NCI-H524 (cell line): ENCODE measurements around the gene SLC9A9.
A peak's percentile ranks its signal among the peaks of the same experiment; 100 is the strongest.

Experiments
- DNase-seq, 2 experiments: peaks; one replicate each; lab custom pipeline; 2025; lab: John Stamatoyannopoulos, UW

Gene SLC9A9

GRCh38 chr3:143843587-143843986, 4.7 kb downstream of the SLC9A9 start:
- peak; percentile 86 to 90 for DNase-seq

DNA sequence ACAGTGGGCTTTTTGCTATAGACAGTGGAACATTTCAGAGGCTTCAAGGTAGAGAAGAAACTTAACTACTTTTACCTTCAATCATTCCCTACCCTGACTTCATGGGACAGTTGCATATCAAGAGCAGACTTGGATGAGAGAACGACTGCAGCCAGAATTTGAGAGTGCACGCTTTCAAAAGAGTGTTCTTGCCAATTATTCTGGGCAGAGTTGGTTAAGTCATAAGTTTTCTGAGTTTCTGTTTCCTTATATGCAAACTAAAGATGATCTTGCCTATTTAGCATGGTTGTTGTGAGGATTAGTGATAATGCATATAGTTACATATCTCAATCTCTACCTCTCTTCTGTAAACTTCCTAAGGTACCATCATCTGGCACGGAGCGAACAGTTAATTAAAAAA, 7.6 kb downstream of the SLC9A9 start:
- no peak for DNase-seq

- no peak for DNase-seq
Observed at GRCh38 chr3:143839980-143840379, 8.3 kb downstream of the SLC9A9 start.

GRCh38 chr3:143837076-143837475, 11.2 kb downstream of the SLC9A9 start:
- no peak for DNase-seq

GRCh38 chr3:143835312-143835711, 13.0 kb downstream of the SLC9A9 start:
- no peak for DNase-seq

DNA sequence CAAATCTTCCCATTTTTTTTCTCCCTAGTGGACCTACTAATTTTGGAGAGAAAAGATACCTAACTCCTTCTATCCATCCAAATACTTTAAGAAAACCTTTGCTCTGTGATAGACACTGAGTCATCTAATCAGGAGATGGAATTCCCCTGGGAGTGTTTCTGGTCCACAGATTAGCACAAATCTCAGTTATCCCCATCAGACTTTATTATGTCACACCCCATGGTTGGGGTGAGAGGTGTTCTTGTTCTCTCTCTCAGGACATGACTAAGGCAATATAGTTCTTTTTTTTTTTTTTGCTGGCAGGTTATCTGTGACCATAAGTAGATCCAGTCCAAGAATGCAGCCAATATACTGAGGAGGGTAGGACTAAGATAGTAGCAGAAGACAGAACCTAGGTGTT, 15.8 kb downstream of the SLC9A9 start:
- DNase-seq, result no peak

DNA sequence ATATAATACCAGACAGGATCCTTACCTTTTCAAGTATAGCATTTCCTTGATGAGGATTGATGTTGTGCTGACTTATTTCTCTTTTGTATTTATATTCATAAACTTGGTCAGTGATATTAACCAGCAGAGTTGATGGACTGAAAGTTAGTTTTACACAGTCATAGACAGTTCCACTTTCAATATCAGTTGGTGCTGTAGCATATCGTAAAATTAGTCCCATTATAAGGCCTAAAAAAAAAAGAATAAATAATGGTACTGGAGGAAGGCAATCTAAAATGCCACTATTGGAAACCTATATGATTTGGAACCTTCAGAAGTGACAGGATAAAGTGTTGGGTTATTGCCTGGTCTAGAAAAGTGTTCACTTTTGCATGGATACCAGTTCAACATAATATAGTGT, 16.3 kb downstream of the SLC9A9 start:
- DNase-seq, result no peak

GRCh38 chr3:143831208-143831607, 17.1 kb downstream of the SLC9A9 start:
- no peak for DNase-seq

- DNase-seq, result no peak
Observed at GRCh38 chr3:143830786-143831185, 17.5 kb downstream of the SLC9A9 start.

DNA sequence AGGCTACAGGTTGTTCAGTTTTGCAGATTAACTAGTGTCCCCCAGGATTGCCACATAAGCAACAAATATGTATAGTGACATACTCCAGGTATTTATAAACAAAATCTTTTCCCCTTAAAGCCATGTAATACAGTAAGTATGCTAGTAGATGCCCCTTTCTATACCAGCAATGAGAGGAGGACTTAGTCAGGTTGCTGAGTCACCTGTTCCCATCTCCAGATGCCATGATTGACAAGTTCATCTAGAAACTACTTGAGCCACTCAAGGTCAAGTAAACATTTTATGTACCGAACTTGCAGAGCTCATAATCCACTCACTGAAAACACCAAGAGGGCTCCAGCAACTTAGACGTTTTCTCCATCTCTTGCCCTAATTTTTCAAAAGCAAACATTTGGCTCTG, 18.2 kb downstream of the SLC9A9 start:
- DNase-seq, result no peak

DNA sequence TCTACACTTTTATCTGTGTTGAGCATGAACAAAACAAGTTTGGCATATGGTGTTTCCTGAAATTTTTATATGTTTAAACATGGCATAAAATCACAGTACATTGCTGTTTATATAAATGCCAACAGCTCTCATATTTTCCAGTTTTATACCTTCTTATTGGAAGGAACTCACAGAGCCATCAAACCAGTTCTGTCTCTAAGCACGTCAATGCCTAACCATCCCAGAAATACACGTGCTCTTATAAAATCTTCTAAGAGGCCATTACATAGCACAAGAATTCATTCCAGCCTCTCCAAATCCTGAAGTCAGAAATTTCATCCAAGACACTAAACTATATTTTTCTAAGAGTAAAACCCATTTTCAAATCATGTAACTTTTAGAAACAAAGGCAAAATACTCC, 20.8 kb downstream of the SLC9A9 start:
- no peak for DNase-seq

GRCh38 chr3:143826296-143826695, 22.0 kb downstream of the SLC9A9 start:
- DNase-seq, result no peak

GRCh38 chr3:143825513-143825912, 22.8 kb downstream of the SLC9A9 start:
- DNase-seq, result no peak

GRCh38 chr3:143824735-143825385, 23.4 kb downstream of the SLC9A9 start:
- DNase-seq, result no peak

GRCh38 chr3:143822798-143823197, 25.5 kb downstream of the SLC9A9 start:
- DNase-seq, result no peak

GRCh38 chr3:143822374-143822773, 25.9 kb downstream of the SLC9A9 start:
- peak in 1 of 2 experiments; percentile 44 for DNase-seq

GRCh38 chr3:143821862-143822261, 26.4 kb downstream of the SLC9A9 start:
- DNase-seq, result no peak

DNA sequence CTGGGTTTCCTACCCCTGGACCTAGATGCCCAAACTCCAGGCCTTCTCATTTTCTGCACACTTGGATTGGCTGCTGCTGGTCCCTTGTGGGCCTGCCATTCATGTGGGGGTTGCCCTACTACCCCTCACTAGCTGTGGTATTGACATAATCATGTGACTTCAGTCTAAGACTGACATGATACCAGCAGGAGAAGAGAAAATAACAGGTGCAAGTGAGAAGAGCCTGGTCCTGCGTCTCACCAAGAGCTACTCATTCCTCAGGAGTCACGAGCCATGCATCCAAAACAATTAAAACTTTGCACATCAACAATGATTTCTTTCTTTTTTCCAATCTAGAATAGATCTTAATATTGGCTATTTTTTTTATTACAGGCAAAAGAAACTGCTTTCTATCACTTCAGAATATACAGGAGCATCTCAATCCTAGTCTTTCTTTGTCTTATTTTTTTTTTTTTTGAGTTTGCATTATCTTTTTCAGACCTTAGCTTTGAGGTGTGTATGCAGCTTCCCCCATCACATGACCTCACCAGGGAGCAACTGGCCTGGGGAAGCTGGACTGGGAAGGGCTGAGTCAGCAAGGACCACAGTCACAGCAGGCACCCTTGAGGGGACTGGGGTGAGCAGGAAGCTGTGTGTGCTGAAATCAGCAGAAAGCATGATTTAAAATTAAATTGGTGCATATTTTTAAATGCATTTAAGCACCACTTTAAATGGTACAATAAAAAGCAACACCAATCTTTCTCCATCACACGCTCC, 27.6 kb downstream of the SLC9A9 start:
- DNase-seq, result no peak

DNA sequence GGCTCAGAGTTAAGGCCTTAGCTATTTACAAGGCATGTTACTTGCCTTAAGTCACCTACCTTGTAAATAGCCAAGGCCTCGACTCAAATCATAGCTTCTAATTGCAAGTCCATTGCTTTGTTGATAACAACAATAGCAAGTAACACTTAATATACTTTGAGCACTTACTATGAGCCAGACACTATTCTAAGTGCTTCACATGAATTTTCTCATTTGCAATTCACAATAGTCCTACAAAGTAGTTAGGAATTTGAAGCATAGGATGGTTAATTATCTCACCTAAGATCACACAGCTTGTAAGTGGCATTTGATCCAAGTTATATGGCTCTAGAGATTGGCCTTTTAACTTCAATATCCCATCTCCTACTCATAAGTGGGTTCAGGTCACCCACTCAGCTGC, 28.4 kb downstream of the SLC9A9 start:
- no peak for DNase-seq

DNA sequence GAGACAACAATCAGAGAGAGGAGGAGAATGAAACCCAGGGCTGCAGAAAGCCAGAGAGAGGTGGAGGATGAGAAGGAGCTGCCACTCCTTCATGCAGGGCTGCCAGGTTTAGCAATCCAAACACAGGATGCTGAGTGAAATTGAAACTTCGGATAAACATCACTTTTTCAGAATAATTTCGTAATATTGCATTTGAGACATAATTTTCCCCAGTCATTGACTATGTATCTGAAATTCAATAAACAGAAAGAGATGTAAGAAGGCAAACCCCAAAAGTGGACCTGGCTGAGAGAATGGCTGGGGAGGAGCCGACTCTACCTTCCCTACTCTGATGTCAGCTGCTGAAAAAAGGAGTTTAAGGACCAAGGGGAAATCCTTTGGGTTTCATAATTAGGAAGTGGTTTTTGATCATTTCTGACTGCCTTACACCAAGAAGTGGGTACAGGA, 33.8 kb downstream of the SLC9A9 start:
- DNase-seq, result no peak

DNA sequence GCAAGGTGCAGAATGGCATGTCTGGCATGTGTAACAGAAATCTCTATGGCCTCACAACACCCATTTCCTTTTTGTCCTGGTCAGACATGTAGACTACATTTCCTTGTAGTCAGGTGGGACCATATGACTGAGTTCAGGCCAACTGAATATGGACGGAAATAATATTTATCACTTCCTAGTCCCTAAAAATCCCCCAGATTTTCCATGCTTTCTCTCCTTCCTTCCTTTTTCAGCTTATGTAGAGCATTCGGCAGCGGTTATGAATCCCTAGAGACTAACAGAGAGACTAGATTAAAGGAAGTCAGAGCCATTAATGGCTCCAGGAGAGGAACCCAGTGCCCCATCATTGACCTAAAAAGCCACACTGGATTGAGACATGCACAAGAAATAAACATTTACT, 35.8 kb downstream of the SLC9A9 start:
- no peak for DNase-seq

DNA sequence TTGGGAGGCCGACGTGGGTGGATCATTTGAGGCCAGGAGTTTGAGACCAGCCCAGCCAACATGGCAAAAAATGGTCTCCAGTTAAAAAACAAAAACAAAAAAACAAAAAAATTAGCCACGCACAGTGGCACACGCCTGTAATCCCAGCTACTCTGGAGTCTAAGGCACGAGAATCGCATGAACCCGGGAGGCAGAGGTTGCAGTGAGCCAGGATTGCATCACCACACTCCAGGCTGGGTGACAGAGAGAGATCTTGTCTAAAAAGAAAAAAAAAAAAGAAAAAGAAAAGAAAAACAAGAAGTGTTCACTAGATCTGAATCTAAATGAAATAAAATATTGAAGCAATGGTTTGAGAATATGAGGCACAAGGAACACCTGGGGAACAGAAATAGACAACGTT, 36.7 kb downstream of the SLC9A9 start:
- no peak for DNase-seq

DNA sequence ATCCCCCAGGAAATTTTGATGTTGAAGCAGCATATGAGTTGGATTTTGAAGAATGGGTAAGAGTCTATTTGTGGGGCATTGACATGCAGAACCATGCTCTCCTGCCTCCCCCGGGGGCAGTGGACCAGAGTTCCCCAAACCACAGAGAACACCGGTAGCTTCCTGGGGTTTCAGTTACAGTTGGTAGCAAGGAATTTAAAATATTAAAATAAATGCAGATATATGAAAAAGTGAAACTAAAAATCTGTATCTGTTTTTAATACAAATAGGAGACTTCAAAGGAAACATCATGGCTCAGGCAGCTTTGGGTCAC, 37.4 kb downstream of the SLC9A9 start:
- DNase-seq, result no peak
